WERI-Rb-1 (cell line): ENCODE measurements around the gene ACHE.

Experiments used
- DNase-seq: peaks from one replicate; pipeline ENCODE4 v3.0.0-alpha.2; 2020
- H3K27ac ChIP-seq: fragments of 250-450 bp; sonication (Bioruptor Pico); 2 replicates; pipeline ENCODE4 v1.5.1; 2020; ENCODE audit warnings: mild to moderate bottlenecking, moderate library complexity
- H3K27me3 ChIP-seq: fragments of 250-450 bp; sonication (Bioruptor Pico); 2 replicates; pipeline ENCODE4 v1.5.1; 2021; ENCODE audit warnings: mild to moderate bottlenecking, low read depth, moderate library complexity; ENCODE audit not compliant: insufficient read depth, severe bottlenecking
- H3K36me3 ChIP-seq: fragments of 250-450 bp; sonication (Bioruptor Pico); 2 replicates; pipeline ENCODE4 v1.5.1; 2020; ENCODE audit warnings: mild to moderate bottlenecking, moderate library complexity
- H3K4me3 ChIP-seq: 2 replicates; pipeline ENCODE4 v1.5.1; 2011; ENCODE audit warnings: low read depth, mild to moderate bottlenecking, control low read depth, low read length
- H3K9me3 ChIP-seq: fragments of 250-450 bp; sonication (Bioruptor Pico); 2 replicates; pipeline ENCODE4 v1.5.1; 2021; ENCODE audit warnings: mild to moderate bottlenecking, moderate library complexity; ENCODE audit not compliant: severe bottlenecking
- CTCF ChIP-seq: IDR thresholded peaks from 2 replicates; pipeline ENCODE4 v1.5.1; 2011; ENCODE audit warnings: low read depth, mild to moderate bottlenecking, control low read depth, inconsistent platforms, low read length

ACHE gene

GRCh38 chr7:100866729-100867039 lies 29.0 kb downstream of the ACHE start:
- no peak for TF ChIP-seq CTCF
- no peak for DNase-seq
- no peak overlapping the region for H3K4me3 ChIP-seq
- no peaks in the 10 kb centered on the region for H3K27me3 ChIP-seq
- H3K36me3 ChIP-seq, result no peaks in the 10 kb centered on the region
- no peaks in the 10 kb centered on the region for H3K9me3 ChIP-seq
- no peak overlapping the region for H3K27ac ChIP-seq

DNA sequence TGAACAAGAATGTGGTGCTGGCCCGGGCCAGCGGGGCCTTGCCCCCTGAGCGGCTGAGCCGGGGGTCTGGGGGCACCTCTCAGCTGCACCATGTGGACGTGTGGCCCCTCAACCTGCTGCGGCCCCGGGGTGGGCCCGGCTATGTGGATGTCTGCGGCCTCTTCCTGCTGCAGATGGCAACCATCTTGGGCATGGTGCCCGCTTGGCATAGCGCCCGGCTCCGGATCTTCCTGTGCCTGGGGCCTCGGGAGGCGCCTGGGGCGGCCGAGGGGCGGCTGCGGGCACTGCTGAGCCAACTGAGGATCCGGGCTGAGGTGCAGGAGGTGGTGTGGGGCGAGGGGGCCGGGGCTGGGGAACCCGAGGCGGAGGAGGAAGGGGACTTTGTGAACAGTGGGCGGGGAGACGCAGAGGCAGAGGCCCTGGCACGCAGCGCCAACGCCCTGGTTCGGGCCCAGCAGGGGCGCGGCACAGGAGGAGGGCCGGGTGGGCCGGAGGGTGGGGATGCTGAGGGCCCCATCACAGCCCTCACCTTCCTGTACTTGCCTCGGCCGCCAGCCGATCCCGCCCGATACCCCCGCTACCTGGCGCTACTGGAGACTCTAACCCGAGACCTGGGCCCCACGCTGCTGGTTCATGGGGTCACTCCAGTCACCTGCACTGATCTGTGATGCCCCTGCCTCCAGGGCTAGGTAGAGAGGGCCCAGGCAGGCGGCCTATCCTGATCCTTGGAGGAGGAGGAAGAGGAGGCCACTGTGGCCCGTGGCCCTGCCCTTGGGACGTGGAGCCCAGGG lies 29.6 kb downstream of the ACHE start:
- no peak for TF ChIP-seq CTCF
- no peak overlapping the region for H3K27ac ChIP-seq

GRCh38 chr7:100865372-100865911 lies 30.2 kb downstream of the ACHE start:
- TF ChIP-seq CTCF, result no peak
- no peaks in the 10 kb centered on the region for H3K36me3 ChIP-seq
- H3K9me3 ChIP-seq, result no peaks in the 10 kb centered on the region
- H3K27ac ChIP-seq, result no peak overlapping the region
- no peak for DNase-seq
- no peaks in the 10 kb centered on the region for H3K27me3 ChIP-seq
- H3K4me3 ChIP-seq, result no peak overlapping the region

More for the DNA sequence above, 29.6 kb downstream of the ACHE start:
- Histone ChIP-seq H3K36me3 (no peaks in the 10 kb centered on the region), H3K27me3 (no peaks in the 10 kb centered on the region), H3K4me3 (no peak overlapping the region), H3K9me3 (no peaks in the 10 kb centered on the region)
- no peak for DNase-seq

DNA sequence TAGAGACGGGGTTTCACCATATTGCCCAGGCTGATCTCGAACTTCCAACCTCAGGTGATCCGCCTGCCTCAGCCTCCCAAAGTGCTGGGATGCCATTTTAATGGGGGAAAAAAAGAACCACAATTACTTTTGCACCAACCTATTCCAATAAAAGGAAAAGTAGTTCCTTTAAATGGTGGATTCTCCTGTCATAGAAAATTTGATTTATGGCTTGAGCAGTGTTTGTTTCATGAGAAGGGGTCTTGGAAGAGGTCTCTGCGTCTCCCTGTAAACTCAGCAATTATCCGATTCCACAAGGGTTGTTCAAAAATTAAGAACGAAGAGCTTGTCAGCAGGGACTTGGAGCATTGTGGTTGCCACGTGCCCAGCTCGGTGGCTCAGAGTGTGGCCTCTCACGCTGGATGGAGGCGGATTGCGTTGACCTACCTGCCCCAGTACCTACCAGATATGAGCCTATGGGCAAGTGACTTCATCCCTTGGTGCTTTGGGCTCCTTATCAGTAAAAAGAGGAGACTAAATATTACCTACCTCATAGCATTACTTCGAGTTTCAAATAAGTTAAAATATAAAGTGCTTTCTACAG lies 31.3 kb downstream of the ACHE start:
- no peak overlapping the region for H3K27ac ChIP-seq
- no peak for DNase-seq
- no peaks in the 10 kb centered on the region for H3K36me3 ChIP-seq
- H3K4me3 ChIP-seq, result no peak overlapping the region
- no peaks in the 10 kb centered on the region for H3K9me3 ChIP-seq
- no peak for TF ChIP-seq CTCF
- H3K27me3 ChIP-seq, result no peaks in the 10 kb centered on the region

- no peak overlapping the region for H3K27ac ChIP-seq
- no peaks in the 10 kb centered on the region for H3K27me3 ChIP-seq
- DNase-seq, result no peak
- no peak overlapping the region for H3K4me3 ChIP-seq
- H3K9me3 ChIP-seq, result no peaks in the 10 kb centered on the region
- no peak for TF ChIP-seq CTCF
- H3K36me3 ChIP-seq, result no peaks in the 10 kb centered on the region
Measured at GRCh38 chr7:100863406-100863950, 32.2 kb downstream of the ACHE start.
